Lower lobe of right lung (tissue), 2 donors: Measurements from ENCODE around the gene CNDP1. TPM values are rescaled to one million over a fixed set of nuclear protein-coding genes. Genes with fewer than 3 reads are reported as not detected.

Experiments
- ATAC-seq, 2 donors: fragments of 200-7000 bp; cut with Tn5 transposase; one replicate each; pipeline ENCODE4 v1.9.1; 2020 to 2022; ENCODE audit warnings: mild to moderate bottlenecking in 2 of 2, moderate library complexity in 2 of 2
- DNase-seq: peaks from one replicate; pipeline ENCODE4 v3.0.0-alpha.2; 2020
- H3K27ac ChIP-seq: fragments of 200-600 bp; one replicate; pipeline ENCODE4 v1.8.0; 2022
- H3K27me3 ChIP-seq: fragments of 200-600 bp; one replicate; pipeline ENCODE4 v1.8.0; 2022; ENCODE audit warnings: low read depth
- H3K36me3 ChIP-seq: fragments of 200-600 bp; one replicate; pipeline ENCODE4 v1.8.0; 2022; ENCODE audit warnings: mild to moderate bottlenecking
- H3K4me1 ChIP-seq: fragments of 200-600 bp; one replicate; pipeline ENCODE4 v1.8.0; 2022
- H3K4me3 ChIP-seq: fragments of 200-600 bp; one replicate; pipeline ENCODE4 v1.8.0; 2022; ENCODE audit warnings: mild to moderate bottlenecking
- H3K9me3 ChIP-seq: fragments of 200-600 bp; one replicate; pipeline ENCODE4 v1.8.0; 2022
- CTCF ChIP-seq: fragments of 200-600 bp; IDR thresholded peaks from one replicate; pipeline ENCODE4 v1.8.0; 2022; ENCODE audit warnings: antibody characterized with exemption, mild to moderate bottlenecking
- intact Hi-C: fragments of 100-400 bp; cut with DNase I; formaldehyde crosslinking; loops from one replicate; pipeline ENCODE4 v1.11.0; 2022
- total RNA-seq: library from RNA; stranded (reverse); fragmentation: NEBNext Ultra II Directional; extraction: Animal tissue kit (Norgen Biotek cat#: 25700); gene quantifications from one replicate; pipeline ENCODE4 v1.2.1, GENCODE V29; 2021
- donor health status: DM: no; HTN: yes; CAD: no; lungs with severe emphysema.

CNDP1 gene
- total RNA-seq, 1 donor from 2014 or later: not detected

GRCh38 chr18:74631623-74632350 lies 97.5 kb downstream of the CNDP1 start:
- H3K36me3 ChIP-seq: peaks cover 23% of the 10 kb centered on the region
- intact Hi-C loops: no loop called here
- TF ChIP-seq CTCF: no peak
- no peak for DNase-seq
- no peak overlapping the region for H3K4me3 ChIP-seq
- H3K27ac ChIP-seq: no peak overlapping the region
- H3K9me3 ChIP-seq: no peaks in the 10 kb centered on the region
- peaks cover 12% of the 10 kb centered on the region for H3K4me1 ChIP-seq
- H3K27me3 ChIP-seq: no peaks in the 10 kb centered on the region
- ATAC-seq: no peak

GRCh38 chr18:74632351-74632679 lies 98.0 kb downstream of the CNDP1 start:
- no peak overlapping the region for H3K27ac ChIP-seq
- H3K9me3 ChIP-seq: no peaks in the 10 kb centered on the region
- ATAC-seq (no peak), DNase-seq (no peak)
- TF ChIP-seq CTCF: no peak
- no peak overlapping the region for H3K4me3 ChIP-seq
- peaks cover 23% of the 10 kb centered on the region for H3K36me3 ChIP-seq
- H3K4me1 ChIP-seq: peaks cover 12% of the 10 kb centered on the region
- no peaks in the 10 kb centered on the region for H3K27me3 ChIP-seq
- intact Hi-C loops: no loop called here

- intact Hi-C loops: no loop called here
- H3K36me3 ChIP-seq: peaks cover 23% of the 10 kb centered on the region
- H3K4me1 ChIP-seq: peaks cover 12% of the 10 kb centered on the region
- H3K27me3 ChIP-seq: no peaks in the 10 kb centered on the region
- DNase-seq: no peak
- no peak for ATAC-seq
- H3K9me3 ChIP-seq: no peaks in the 10 kb centered on the region
- no peak overlapping the region for H3K27ac ChIP-seq
- H3K4me3 ChIP-seq: no peak overlapping the region
- TF ChIP-seq CTCF: no peak
These were observed 98.6 kb downstream of the CNDP1 start for GRCh38 chr18:74632856-74633255.

- ATAC-seq (no peak), DNase-seq (no peak)
- Histone ChIP-seq H3K36me3 (peaks cover 23% of the 10 kb centered on the region), H3K9me3 (no peaks in the 10 kb centered on the region), H3K27me3 (no peaks in the 10 kb centered on the region), H3K27ac (no peak overlapping the region), H3K4me1 (peaks cover 12% of the 10 kb centered on the region), H3K4me3 (no peak overlapping the region)
- intact Hi-C loops: no loop called here
- TF ChIP-seq CTCF: no peak
These were observed 99.5 kb downstream of the CNDP1 start for GRCh38 chr18:74633652-74634352.

GRCh38 chr18:74635224-74635975 lies 101.1 kb downstream of the CNDP1 start:
- intact Hi-C loops: no loop called here
- H3K27ac ChIP-seq: no peak overlapping the region
- no peak for TF ChIP-seq CTCF
- H3K9me3 ChIP-seq: no peaks in the 10 kb centered on the region
- no peak overlapping the region for H3K4me3 ChIP-seq
- peaks cover 12% of the 10 kb centered on the region for H3K4me1 ChIP-seq
- DNase-seq (peak; percentile 46), ATAC-seq (peak; percentile 32 to 85)
- H3K27me3 ChIP-seq: no peaks in the 10 kb centered on the region
- H3K36me3 ChIP-seq: peaks cover 23% of the 10 kb centered on the region

Other genes starting within 250 kb of the CNDP1 start
- gene CYB5A, start 242.5 kb upstream of the CNDP1 start, total RNA-seq: 458 TPM
- gene C18orf63, start 218.7 kb upstream of the CNDP1 start, total RNA-seq: 0.65 TPM
- not detected for gene DIPK1C, start 77.2 kb upstream of the CNDP1 start, total RNA-seq
- 237 TPM for gene CNDP2, start 38.1 kb upstream of the CNDP1 start, total RNA-seq
- gene ZNF407, start 63.4 kb downstream of the CNDP1 start, total RNA-seq: 16.1 TPM